Kidney (tissue), 14 donors: ENCODE results near the gene GNG8. TPM values are rescaled to one million over a fixed set of nuclear protein-coding genes. Genes with fewer than 3 reads are reported as not detected.

Experiments used
- DNase-seq, 5 donors: peaks; one replicate each; pipeline ENCODE4 v3.0.0-alpha.2; 2013 to 2020
- FAIRE-seq: peaks from 2 replicates; lab custom pipeline; 2012; peaks lifted over from hg19 to GRCh38; lab: Jason Lieb, UNC
- H3K27ac ChIP-seq, 2 donors: one replicate each; pipeline ENCODE4 v1.7.0; 2013; ENCODE audit warnings: low read depth in 2 of 2, low read length in 2 of 2, inconsistent platforms in 1 of 2
- H3K27me3 ChIP-seq: one replicate; pipeline ENCODE4 v1.7.1; 2013; ENCODE audit warnings: low read length, inconsistent platforms; ENCODE audit not compliant: control insufficient read depth, insufficient read depth
- H3K36me3 ChIP-seq, 3 donors: one replicate each; pipeline versions ENCODE4 v1.7.0 to v1.7.1; 2013; ENCODE audit warnings: low read length in 3 of 3, control low read depth in 1 of 3, inconsistent platforms in 1 of 3; ENCODE audit not compliant: insufficient read depth in 3 of 3, control insufficient read depth in 2 of 3
- H3K4me1 ChIP-seq, 3 donors: one replicate each; pipeline versions ENCODE4 v1.7.0 to v1.7.1; 2013; ENCODE audit warnings: low read length in 3 of 3, inconsistent platforms in 1 of 3, low read depth in 1 of 3; ENCODE audit not compliant: control insufficient read depth in 2 of 3, insufficient read depth in 2 of 3
- H3K4me3 ChIP-seq, 3 donors: one replicate each; pipeline versions ENCODE4 v1.7.0 to v1.8.1; 2013; ENCODE audit warnings: low read length in 3 of 3, control low read depth in 1 of 3, inconsistent platforms in 1 of 3
- H3K9ac ChIP-seq, 3 donors: one replicate each; pipeline versions ENCODE4 v1.7.0 to v1.7.1; 2013; ENCODE audit warnings: low read length in 3 of 3, control low read depth in 1 of 3, inconsistent platforms in 1 of 3
- H3K9me3 ChIP-seq, 3 donors: one replicate each; pipeline versions ENCODE4 v1.7.0 to v1.7.1; 2013; ENCODE audit warnings: low read length in 3 of 3, control low read depth in 1 of 3, inconsistent platforms in 1 of 3; ENCODE audit not compliant: control insufficient read depth in 2 of 3, insufficient read depth in 1 of 3
- CTCF ChIP-seq: IDR thresholded peaks from 3 replicates; pipeline ENCODE4 v1.5.1; 2012; ENCODE audit warnings: mild to moderate bottlenecking, moderate library complexity, borderline replicate concordance; ENCODE audit not compliant: insufficient read depth; ENCODE audit errors: extremely low read depth
- intact Hi-C: fragments of 100-400 bp; cut with DNase I; formaldehyde crosslinking; loops from one replicate; pipeline ENCODE4 v1.11.1; 2022
- polyA plus RNA-seq: library from polyadenylated mRNA; stranded (reverse); fragments of 350-450 nt; fragmentation: Illumina TruSeq; extraction: RNeasy Lipid Tissue Mini Kit (QIAGEN cat#74804); gene quantifications from one replicate; pipeline ENCODE4 v1.2.3, GENCODE V29; 2014; ENCODE audit warnings: low read depth, low replicate concordance; ENCODE audit not compliant: insufficient read depth
- total RNA-seq: library from RNA; stranded (reverse); fragmentation: NEBNext Ultra II Directional; extraction: Animal tissue kit (Norgen Biotek cat#: 25700); gene quantifications from one replicate; pipeline ENCODE4 v1.2.1, GENCODE V29; 2021
- donor health status: control.
- donor health status: control.
- donor health status: control.
- donor health status: control.
- donor health status: control.
- donor health status: DM: yes; HTN: yes; CAD: no.
- donor health status: Normal renal cell carcinoma (clear cell type).

The GNG8 gene
- total and polyA plus RNA-seq, 2 donors from 2014 or later, result not detected

GRCh38 chr19:46623915-46624502, 12.0 kb downstream of the GNG8 start:
- peaks cover 0 to 17% (median 9%) of the 10 kb centered on the region in 3 donors for H3K4me1 ChIP-seq
- intact Hi-C loops, result no loop called here
- H3K9me3 ChIP-seq, result no peaks in the 10 kb centered on the region
- H3K27ac ChIP-seq, result peak overlapping the region; percentile 51 to 60
- TF ChIP-seq CTCF, result no peak
- H3K9ac ChIP-seq, result peak overlapping the region in 2 of 3 donors; percentile 26 to 41
- peak overlapping the region in 2 of 3 donors; percentile 29 to 44 for H3K4me3 ChIP-seq
- FAIRE-seq (no peak), DNase-seq (no peak)
- H3K27me3 ChIP-seq, result no peaks in the 10 kb centered on the region
- no peaks in the 10 kb centered on the region for H3K36me3 ChIP-seq

- DNase-seq, result no peak
- Histone ChIP-seq H3K36me3 (no peaks in the 10 kb centered on the region), H3K9me3 (no peaks in the 10 kb centered on the region), H3K4me3 (peak overlapping the region in 1 of 3 donors; percentile 35), H3K4me1 (peaks cover 0 to 17% (median 6%) of the 10 kb centered on the region in 3 donors), H3K27me3 (no peaks in the 10 kb centered on the region), H3K27ac (peak overlapping the region in 1 of 2 donors; percentile 41), H3K9ac (no peak overlapping the region)
- FAIRE-seq, result no peak
- TF ChIP-seq CTCF, result no peak
- intact Hi-C loops, result no loop called here
These were observed 13.9 kb downstream of the GNG8 start for GRCh38 chr19:46622118-46622446.

GRCh38 chr19:46621191-46622117, 14.5 kb downstream of the GNG8 start:
- no peak for DNase-seq
- no peak for FAIRE-seq

More at GRCh38 chr19:46621191-46622117, 14.5 kb downstream of the GNG8 start:
- TF ChIP-seq CTCF, result no peak
- intact Hi-C loops, result no loop called here
- Histone ChIP-seq H3K27me3 (no peaks in the 10 kb centered on the region), H3K9me3 (no peaks in the 10 kb centered on the region), H3K36me3 (no peaks in the 10 kb centered on the region), H3K4me3 (peak overlapping the region in 1 of 3 donors; percentile 35), H3K9ac (peak overlapping the region in 1 of 3 donors; percentile 19), H3K4me1 (peaks cover 0 to 17% (median 11%) of the 10 kb centered on the region in 3 donors), H3K27ac (peak overlapping the region; percentile 1 to 63)
